Spleen (tissue), 11 donors: ENCODE results near the gene PCED1B. TPM values are rescaled to one million over a fixed set of nuclear protein-coding genes. Genes with fewer than 3 reads are reported as not detected.

Source experiments
- DNase-seq: peaks from one replicate; pipeline ENCODE4 v3.0.0-alpha.2; 2020
- H3K27ac ChIP-seq, 8 donors: fragments of 200-600 bp; sonication (generic) in 7 of 8; 1 replicate in 4 of 8; 2 replicates in 4 of 8; pipeline versions ENCODE4 v1.5.0 to v1.8.0; 2016 to 2021; ENCODE audit warnings: inconsistent platforms in 4 of 8, mild to moderate bottlenecking in 4 of 8, moderate library complexity in 1 of 8
- H3K27me3 ChIP-seq, 7 donors: fragments of 200-600 bp; sonication (generic) in 6 of 7; replicated peaks in 1 of 7; 1 replicate in 4 of 7; 2 replicates in 3 of 7; pipeline versions ENCODE4 v1.5.0 to v1.8.0; 2016 to 2021; ENCODE audit warnings: inconsistent platforms in 3 of 7, mild to moderate bottlenecking in 1 of 7
- H3K36me3 ChIP-seq, 6 donors: fragments of 200-600 bp; sonication (generic) in 5 of 6; 1 replicate in 4 of 6; 2 replicates in 2 of 6; pipeline versions ENCODE4 v1.5.0 to v1.8.0; 2016 to 2021; ENCODE audit warnings: inconsistent platforms in 2 of 6
- H3K4me1 ChIP-seq, 6 donors: fragments of 200-600 bp; sonication (generic) in 5 of 6; 1 replicate in 3 of 6; 2 replicates in 3 of 6; pipeline versions ENCODE4 v1.5.0 to v1.8.0; 2016 to 2021; ENCODE audit warnings: inconsistent platforms in 3 of 6
- H3K4me3 ChIP-seq, 8 donors: fragments of 200-600 bp; sonication (generic) in 7 of 8; 1 replicate in 4 of 8; 2 replicates in 4 of 8; pipeline versions ENCODE4 v1.5.0 to v1.8.0; 2016 to 2021; ENCODE audit warnings: inconsistent platforms in 4 of 8, mild to moderate bottlenecking in 4 of 8, moderate library complexity in 2 of 8
- H3K9me3 ChIP-seq, 8 donors: fragments of 200-600 bp; sonication (generic) in 7 of 8; 1 replicate in 4 of 8; 2 replicates in 4 of 8; pipeline versions ENCODE4 v1.5.0 to v1.8.0; 2016 to 2021; ENCODE audit warnings: inconsistent platforms in 4 of 8
- CTCF ChIP-seq, 11 experiments: fragments of 200-600 bp in 7 of 11; fragments of 450-650 bp in 4 of 11; sonication (generic) in 4 of 11; IDR thresholded peaks in 8 of 11; conservative IDR thresholded peaks in 3 of 11; 1 replicate in 7 of 11; 2 replicates in 4 of 11; pipeline versions ENCODE4 v1.4.0 to v1.8.0; 2016 to 2021; ENCODE audit warnings: antibody characterized with exemption in 11 of 11, inconsistent platforms in 4 of 11, mild to moderate bottlenecking in 1 of 11
- POLR2A ChIP-seq, 3 donors: fragments of 450-650 bp; IDR thresholded peaks; one replicate each; pipeline ENCODE4 v1.5.1; 2017; ENCODE audit warnings: antibody characterized with exemption in 3 of 3, mild to moderate bottlenecking in 1 of 3
- POLR2AphosphoS5 ChIP-seq, 3 donors: sonication (generic); formaldehyde crosslinking; IDR thresholded peaks; one replicate each; pipeline ENCODE4 v1.5.1; 2017; ENCODE audit warnings: antibody characterized with exemption in 3 of 3
- whole genome bisulfite sequencing, 5 donors: extraction: QIAGEN DNeasy Blood & Tissue Kit in 3 of 5; methylation state at CpG; one replicate each; pipeline versions ENCODE4 v1.1.5 to v1.1.7; 2013 to 2018; 5-methylcytosine and 5-hydroxymethylcytosine counted together
- intact Hi-C: fragments of 100-400 bp; cut with DNase I; formaldehyde crosslinking; loops from one replicate; pipeline ENCODE4 v1.15.0; 2023; ENCODE audit warnings: low total_unique reads
- polyA plus RNA-seq, 3 donors: library from polyadenylated mRNA; stranded (reverse); fragments of 200-250 nt; gene quantifications; one replicate each; pipeline ENCODE4 v1.2.1, GENCODE V29; 2013
- total RNA-seq, 7 donors: library from RNA; depleted of rRNA in 3 of 7; stranded (reverse); fragments of >200 nt in 3 of 7; fragmentation: NEBNext Ultra II Directional in 4 of 7; extraction: Animal tissue kit (Norgen Biotek cat#: 25700) in 4 of 7; gene quantifications; one replicate each; pipeline versions ENCODE4 v1.1.0 to v1.2.1, GENCODE V29; 2016 to 2021
- donor health status: healthy with polysubstance abuse.
- donor health status: DM: no; HTN: no; CAD: no; lungs with moderate emphysema.
- donor health status: DM: no; HTN: no; CAD: no.
- donor health status: Bipolar disorder and iron deficiency.
- donor health status: healthy.
- donor health status: DM: no; HTN: no; CAD: no.
- donor health status: DM: yes; HTN: yes; CAD: no.

PCED1B gene
- total and polyA plus RNA-seq, 10 donors = 15.3 to 34.5 (median 24.4) TPM

- TF ChIP-seq POLR2A (IDR thresholded peaks at IDR 0.05) = no peak
- no peak for TF ChIP-seq CTCF (IDR thresholded peaks at IDR 0.05 in 8 of 11, conservative IDR thresholded peaks at IDR 0.05 in 3 of 11)
- no peak for TF ChIP-seq POLR2AphosphoS5 (IDR thresholded peaks at IDR 0.05)
- no peak for DNase-seq
- H3K36me3 ChIP-seq = peaks cover 0 to 51% (median 7%) of the 10 kb centered on the region in 6 donors
- H3K27me3 ChIP-seq = no peaks in the 10 kb centered on the region
- 86 to 94% (median 93%) methylated on average over 10 of the region's 10 CpGs for WGBS, 5 donors
- intact Hi-C loops = no loop called here
- H3K4me3 ChIP-seq = no peak overlapping the region
- H3K4me1 ChIP-seq = peaks cover 17 to 86% (median 46%) of the 10 kb centered on the region in 6 donors
- H3K9me3 ChIP-seq = no peaks in the 10 kb centered on the region
- H3K27ac ChIP-seq = no peak overlapping the region
These were observed 146.8 kb downstream of the PCED1B start for GRCh38 chr12:47226199-47226598.

- peaks cover 0 to 70% (median 7%) of the 10 kb centered on the region in 6 donors for H3K36me3 ChIP-seq
- no peaks in the 10 kb centered on the region for H3K27me3 ChIP-seq
- intact Hi-C loops = no loop called here
- H3K9me3 ChIP-seq = no peaks in the 10 kb centered on the region
- no peak for DNase-seq
- TF ChIP-seq POLR2A (IDR thresholded peaks at IDR 0.05) = no peak
- TF ChIP-seq CTCF (IDR thresholded peaks at IDR 0.05 in 8 of 11, conservative IDR thresholded peaks at IDR 0.05 in 3 of 11) = no peak
- TF ChIP-seq POLR2AphosphoS5 (IDR thresholded peaks at IDR 0.05) = no peak
- 90 to 96% (median 95%) methylated on average over 4 of the region's 4 CpGs for WGBS, 5 donors
- no peak overlapping the region for H3K4me3 ChIP-seq
- peaks cover 8 to 72% (median 26%) of the 10 kb centered on the region in 6 donors for H3K4me1 ChIP-seq
- no peak overlapping the region for H3K27ac ChIP-seq
These were observed 149.4 kb downstream of the PCED1B start for GRCh38 chr12:47228802-47229201.

- H3K27ac ChIP-seq = no peak overlapping the region
- TF ChIP-seq POLR2AphosphoS5 (IDR thresholded peaks at IDR 0.05) (no peak), CTCF (IDR thresholded peaks at IDR 0.05 in 8 of 11, conservative IDR thresholded peaks at IDR 0.05 in 3 of 11) (no peak), POLR2A (IDR thresholded peaks at IDR 0.05) (no peak)
- H3K9me3 ChIP-seq = no peaks in the 10 kb centered on the region
- peaks cover 0 to 50% (median 4%) of the 10 kb centered on the region in 6 donors for H3K4me1 ChIP-seq
- DNase-seq = no peak
- H3K4me3 ChIP-seq = no peak overlapping the region
- intact Hi-C loops = no loop called here
- H3K36me3 ChIP-seq = peaks cover 0 to 84% (median 26%) of the 10 kb centered on the region in 6 donors
- 79 to 95% (median 84%) methylated on average over 7 of the region's 7 CpGs for WGBS, 5 donors
- no peaks in the 10 kb centered on the region for H3K27me3 ChIP-seq
These were observed 152.0 kb downstream of the PCED1B start for GRCh38 chr12:47231456-47231855.

- Histone ChIP-seq H3K27ac (no peak overlapping the region), H3K27me3 (no peaks in the 10 kb centered on the region), H3K4me3 (no peak overlapping the region), H3K4me1 (peaks cover 0 to 30% (median 8%) of the 10 kb centered on the region in 6 donors), H3K9me3 (no peaks in the 10 kb centered on the region), H3K36me3 (peaks cover 0 to 58% (median 26%) of the 10 kb centered on the region in 6 donors)
- intact Hi-C loops = no loop called here
- DNase-seq = no peak
- TF ChIP-seq POLR2A (IDR thresholded peaks at IDR 0.05) = no peak
- WGBS, 5 donors = 96 to 99% (median 97%) methylated on average over 14 of the region's 14 CpGs
These were observed 155.2 kb downstream of the PCED1B start for GRCh38 chr12:47234576-47235141.
